MCF 10A (cell line): Measurements from ENCODE around the gene ZNF618. TPM values are rescaled to one million over a fixed set of nuclear protein-coding genes. Genes with fewer than 3 reads are reported as not detected.
"Not testable (repeated sequence)": the region's sequence is repeated elsewhere in the genome, so short reads cannot be mapped to it uniquely, and the experiment has no call there.

Experiments
- BruUV-seq: library from RNA; stranded (reverse); fragments of 400-500 nt; replicated peaks from 2 replicates; lab custom pipeline; 2021; lab: Mats Ljungman, UMichigan
- CTCF ChIA-PET: fragments of 300-600 bp; sonication (Branson Sonifier 250); formaldehyde crosslinking; extraction: SDS; loops from one replicate; lab custom pipeline; 2021; ENCODE audit warnings: antibody characterized with exemption, inconsistent platforms; lab: Yijun Ruan, JAX
- POLR2A ChIA-PET: fragments of 300-600, 350-650 bp; sonication (Branson Sonifier 250); formaldehyde crosslinking; extraction: SDS; loops from one replicate; lab custom pipeline; 2020; ENCODE audit warnings: antibody characterized with exemption, inconsistent platforms; lab: Yijun Ruan, JAX
- DNase-seq: peaks from one replicate; pipeline ENCODE4 v3.0.0-alpha.2; 2018; ENCODE audit not compliant: unreplicated experiment
- H3K27ac Mint-ChIP-seq: one replicate; pipeline ENCODE4 v1.8.0; 2022; ENCODE audit warnings: mild to moderate bottlenecking, low read depth, mixed read lengths; ENCODE audit not compliant: unreplicated experiment
- H3K27me3 Mint-ChIP-seq: one replicate; pipeline ENCODE4 v1.8.0; 2022; ENCODE audit warnings: mixed read lengths; ENCODE audit not compliant: insufficient read depth, unreplicated experiment
- H3K36me3 Mint-ChIP-seq: one replicate; pipeline ENCODE4 v1.8.0; 2022; ENCODE audit warnings: mild to moderate bottlenecking, moderate library complexity, mixed read lengths; ENCODE audit not compliant: insufficient read depth, unreplicated experiment
- H3K4me1 Mint-ChIP-seq: one replicate; pipeline ENCODE4 v1.8.0; 2022; ENCODE audit warnings: mixed read lengths; ENCODE audit not compliant: insufficient read depth, unreplicated experiment
- H3K4me3 Mint-ChIP-seq: one replicate; pipeline ENCODE4 v1.8.0; 2022; ENCODE audit warnings: mild to moderate bottlenecking, moderate library complexity, mixed read lengths; ENCODE audit not compliant: unreplicated experiment
- H3K9me3 Mint-ChIP-seq: one replicate; pipeline ENCODE4 v1.8.0; 2022; ENCODE audit warnings: mixed read lengths; ENCODE audit not compliant: unreplicated experiment
- intact Hi-C: fragments of 100-400 bp; cut with micrococcal nuclease; formaldehyde crosslinking; loops from 2 replicates; pipeline ENCODE4 v1.14.1; 2022
- total RNA-seq: library from RNA; stranded (reverse); gene quantifications from 2 replicates; pipeline ENCODE4 v1.2.3, GENCODE V29; 2022
- TF ChIP-seq, protein P1 (sequence below): fragments of 200-600 bp; IDR thresholded peaks from one replicate; pipeline ENCODE4 v1.8.0; 2022; ENCODE audit warnings: antibody characterized with exemption, mild to moderate bottlenecking; ENCODE audit not compliant: unreplicated experiment

ZNF618 gene
- total RNA-seq, 1 experiment from 2014 or later, result 4.8 TPM

DNA sequence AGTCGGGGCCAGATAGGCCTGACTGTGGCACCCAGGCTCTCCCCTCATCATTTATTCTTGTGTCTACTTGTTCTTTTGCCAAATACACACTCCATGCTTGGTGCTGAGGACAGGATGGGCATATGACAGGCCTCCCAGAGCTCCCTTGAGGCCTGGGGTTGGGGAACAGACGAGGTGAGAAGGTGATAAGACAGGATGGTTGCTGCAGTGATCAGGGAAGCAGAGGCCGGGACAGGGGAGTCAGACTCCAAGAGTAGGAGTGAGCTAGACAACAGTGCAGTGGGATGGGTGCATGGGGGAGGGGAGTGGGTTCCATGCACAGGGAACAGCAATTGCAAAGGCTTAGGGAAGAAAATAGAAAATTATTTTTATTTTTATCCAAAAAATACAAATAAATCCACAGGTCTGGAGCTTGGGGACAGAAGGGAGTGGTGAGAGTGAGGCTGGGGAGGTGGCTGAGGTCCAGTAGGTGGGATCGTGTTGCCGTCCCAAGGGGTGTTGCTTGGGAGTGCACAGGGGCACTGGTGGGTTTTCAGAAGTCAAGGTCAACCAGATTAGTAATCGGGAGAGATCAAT is 205.4 kb downstream of the ZNF618 start:
- H3K27me3 Mint-ChIP-seq, result peaks cover 11% of the 10 kb centered on the region
- POLR2A ChIA-PET, result interaction anchor here (1.3 kb wide), 1 partner anchor 207 kb away, joined by 4 read pairs; no protein-coding TSS in a partner anchor
- no peak overlapping the region for H3K4me3 Mint-ChIP-seq
- CTCF ChIA-PET, result interaction anchor here (0.5 to 5.5 kb wide), 26 partner anchors 9 to 1070 kb away, joined by 3 to 73 read pairs (median 4); no protein-coding TSS in a partner anchor
- no TSS peak for BruUV-seq
- no peaks in the 10 kb centered on the region for H3K4me1 Mint-ChIP-seq
- TF ChIP-seq, protein P1, sequence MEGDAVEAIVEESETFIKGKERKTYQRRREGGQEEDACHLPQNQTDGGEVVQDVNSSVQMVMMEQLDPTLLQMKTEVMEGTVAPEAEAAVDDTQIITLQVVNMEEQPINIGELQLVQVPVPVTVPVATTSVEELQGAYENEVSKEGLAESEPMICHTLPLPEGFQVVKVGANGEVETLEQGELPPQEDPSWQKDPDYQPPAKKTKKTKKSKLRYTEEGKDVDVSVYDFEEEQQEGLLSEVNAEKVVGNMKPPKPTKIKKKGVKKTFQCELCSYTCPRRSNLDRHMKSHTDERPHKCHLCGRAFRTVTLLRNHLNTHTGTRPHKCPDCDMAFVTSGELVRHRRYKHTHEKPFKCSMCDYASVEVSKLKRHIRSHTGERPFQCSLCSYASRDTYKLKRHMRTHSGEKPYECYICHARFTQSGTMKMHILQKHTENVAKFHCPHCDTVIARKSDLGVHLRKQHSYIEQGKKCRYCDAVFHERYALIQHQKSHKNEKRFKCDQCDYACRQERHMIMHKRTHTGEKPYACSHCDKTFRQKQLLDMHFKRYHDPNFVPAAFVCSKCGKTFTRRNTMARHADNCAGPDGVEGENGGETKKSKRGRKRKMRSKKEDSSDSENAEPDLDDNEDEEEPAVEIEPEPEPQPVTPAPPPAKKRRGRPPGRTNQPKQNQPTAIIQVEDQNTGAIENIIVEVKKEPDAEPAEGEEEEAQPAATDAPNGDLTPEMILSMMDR, result no peak
- H3K27ac Mint-ChIP-seq, result no peak overlapping the region
- no peaks in the 10 kb centered on the region for H3K9me3 Mint-ChIP-seq
- intact Hi-C loops, result loop anchor here (1.0 kb wide), 2 partner anchors 210 to 344 kb away; no protein-coding TSS in a partner anchor
- no peaks in the 10 kb centered on the region for H3K36me3 Mint-ChIP-seq
- no peak for DNase-seq

DNA sequence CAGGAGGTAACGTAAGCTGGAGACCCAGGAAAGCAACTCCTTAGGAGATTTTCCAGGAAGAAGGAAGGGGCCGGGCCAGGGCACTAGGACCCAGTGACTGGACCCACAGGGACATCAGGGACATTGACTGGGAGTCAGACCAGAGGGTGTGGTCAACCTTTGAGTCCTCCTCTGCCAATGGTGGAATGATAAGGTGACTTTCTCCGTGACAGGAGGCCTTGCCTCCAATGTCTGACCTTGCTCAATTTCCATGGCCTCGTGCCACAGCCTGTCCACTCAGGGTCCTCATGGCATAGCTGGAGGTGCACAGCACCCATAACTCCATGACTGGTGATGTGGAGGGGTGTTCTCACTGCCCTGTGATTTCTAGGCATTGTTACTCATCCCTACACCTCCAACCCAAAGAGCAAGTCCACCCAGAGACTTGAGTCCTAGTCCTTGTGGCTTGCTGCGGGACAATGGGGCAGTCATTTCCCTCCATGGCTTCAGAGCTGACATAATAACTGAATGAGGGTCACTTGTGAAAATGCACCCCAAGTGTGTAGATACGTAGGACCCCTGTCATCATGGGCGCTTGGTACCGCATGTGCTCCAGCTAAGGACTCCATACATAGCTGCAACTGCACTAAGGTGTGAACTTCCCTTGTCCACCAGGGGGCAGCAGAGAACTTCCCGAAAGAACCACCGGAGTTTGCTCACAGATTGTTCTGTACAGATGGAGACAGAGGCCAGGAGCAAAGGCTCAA is 206.1 kb downstream of the ZNF618 start:
- intact Hi-C loops, result loop anchor here (1.0 kb wide), 2 partner anchors 209 to 345 kb away; no protein-coding TSS in a partner anchor
- no peaks in the 10 kb centered on the region for H3K4me1 Mint-ChIP-seq
- no peak overlapping the region for H3K4me3 Mint-ChIP-seq
- no peak overlapping the region for H3K27ac Mint-ChIP-seq
- no peaks in the 10 kb centered on the region for H3K9me3 Mint-ChIP-seq
- TF ChIP-seq, protein P1, result peak; percentile 81
- ChIA-PET CTCF (interaction anchor here (0.5 to 5.5 kb wide), 58 partner anchors 7 to 1069 kb away, joined by 3 to 73 read pairs (median 4); no protein-coding TSS in a partner anchor), POLR2A (interaction anchor here (1.2 to 1.3 kb wide), 3 partner anchors 9 to 206 kb away, joined by 3 to 4 read pairs (median 4); partner anchors contain the start of gene COL27A1)
- peaks cover 5% of the 10 kb centered on the region for H3K27me3 Mint-ChIP-seq
- peak; percentile 91 for DNase-seq
- BruUV-seq, result no TSS peak
- H3K36me3 Mint-ChIP-seq, result no peaks in the 10 kb centered on the region

GRCh38 chr9:114082763-114083412 is 206.8 kb downstream of the ZNF618 start:
- DNase-seq, BruUV-seq, H3K27ac Mint-ChIP-seq, H3K9me3 Mint-ChIP-seq, H3K4me3 Mint-ChIP-seq, H3K4me1 Mint-ChIP-seq, H3K27me3 Mint-ChIP-seq, H3K36me3 Mint-ChIP-seq: not testable (repeated sequence)
- ChIA-PET CTCF (interaction anchor here (0.5 to 5.5 kb wide), 55 partner anchors 8 to 878 kb away, joined by 3 to 73 read pairs (median 4); no protein-coding TSS in a partner anchor), POLR2A (interaction anchor here (0.6 to 1.3 kb wide), 4 partner anchors 9 to 206 kb away, joined by 3 to 4 read pairs (median 4); partner anchors contain the start of gene COL27A1)
- intact Hi-C loops, result loop anchor here (1.0 kb wide), 2 partner anchors 208 to 346 kb away; no protein-coding TSS in a partner anchor

DNA sequence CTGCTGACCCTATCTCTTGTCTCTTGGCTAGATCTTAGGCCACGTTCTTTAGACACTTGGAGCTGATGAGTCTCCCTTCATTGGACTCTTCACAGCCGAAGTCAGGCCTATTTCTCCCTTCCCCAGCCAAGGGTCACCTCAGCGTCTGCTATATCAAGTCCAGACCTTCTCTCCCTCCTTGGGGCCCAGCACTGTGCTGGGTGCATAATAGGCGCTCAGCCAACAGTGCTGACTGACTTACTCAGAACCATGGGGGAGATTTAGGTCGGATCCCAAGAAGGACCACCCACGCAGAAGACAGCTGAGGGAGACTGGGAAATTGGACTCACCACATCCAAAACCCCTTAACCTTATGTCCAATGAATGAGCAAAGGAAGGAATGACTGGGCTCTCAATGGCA is 207.6 kb downstream of the ZNF618 start:
- H3K27ac Mint-ChIP-seq, result no peak overlapping the region
- no peaks in the 10 kb centered on the region for H3K9me3 Mint-ChIP-seq
- H3K36me3 Mint-ChIP-seq, result no peaks in the 10 kb centered on the region
- ChIA-PET POLR2A (interaction anchor here (0.6 to 1.2 kb wide), 2 partner anchors 20 to 138 kb away, joined by 3 read pairs; no protein-coding TSS in a partner anchor), CTCF (interaction anchor here (0.6 to 5.5 kb wide), 30 partner anchors 8 to 885 kb away, joined by 3 to 73 read pairs (median 5); partner anchors contain the start of genes COL27A1 and KIF12)
- intact Hi-C loops, result no loop called here
- no TSS peak for BruUV-seq
- DNase-seq, result no peak
- no peaks in the 10 kb centered on the region for H3K27me3 Mint-ChIP-seq
- H3K4me1 Mint-ChIP-seq, result no peaks in the 10 kb centered on the region
- TF ChIP-seq, protein P1, result no peak
- H3K4me3 Mint-ChIP-seq, result no peak overlapping the region
